ENCODE results near the gene PHACTR1.

DNA sequence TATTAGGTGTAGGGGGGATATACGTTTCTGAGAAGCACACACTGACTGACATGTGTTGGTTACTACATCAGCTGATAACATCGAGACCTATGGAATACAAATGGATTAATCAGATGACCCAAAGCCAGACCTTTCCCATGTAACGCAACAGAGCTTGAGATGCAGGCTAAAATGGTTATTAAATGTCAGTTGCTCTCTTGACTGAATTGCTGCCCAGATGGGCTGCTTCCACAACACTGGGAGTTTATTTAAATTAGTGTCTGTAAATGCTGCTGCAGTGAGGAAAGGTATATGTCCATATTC, 298.8 kb downstream of the PHACTR1 start:
- TF ChIP-seq, protein P1, sequence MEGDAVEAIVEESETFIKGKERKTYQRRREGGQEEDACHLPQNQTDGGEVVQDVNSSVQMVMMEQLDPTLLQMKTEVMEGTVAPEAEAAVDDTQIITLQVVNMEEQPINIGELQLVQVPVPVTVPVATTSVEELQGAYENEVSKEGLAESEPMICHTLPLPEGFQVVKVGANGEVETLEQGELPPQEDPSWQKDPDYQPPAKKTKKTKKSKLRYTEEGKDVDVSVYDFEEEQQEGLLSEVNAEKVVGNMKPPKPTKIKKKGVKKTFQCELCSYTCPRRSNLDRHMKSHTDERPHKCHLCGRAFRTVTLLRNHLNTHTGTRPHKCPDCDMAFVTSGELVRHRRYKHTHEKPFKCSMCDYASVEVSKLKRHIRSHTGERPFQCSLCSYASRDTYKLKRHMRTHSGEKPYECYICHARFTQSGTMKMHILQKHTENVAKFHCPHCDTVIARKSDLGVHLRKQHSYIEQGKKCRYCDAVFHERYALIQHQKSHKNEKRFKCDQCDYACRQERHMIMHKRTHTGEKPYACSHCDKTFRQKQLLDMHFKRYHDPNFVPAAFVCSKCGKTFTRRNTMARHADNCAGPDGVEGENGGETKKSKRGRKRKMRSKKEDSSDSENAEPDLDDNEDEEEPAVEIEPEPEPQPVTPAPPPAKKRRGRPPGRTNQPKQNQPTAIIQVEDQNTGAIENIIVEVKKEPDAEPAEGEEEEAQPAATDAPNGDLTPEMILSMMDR (IDR thresholded peaks at IDR 0.05), result no peak
- TF ChIP-seq MXD4 (CRISPR knock-in tag; IDR thresholded peaks at IDR 0.05; ENCODE audit: borderline replicate concordance), result no peak
- no peak for TF ChIP-seq ZNF512 (CRISPR knock-in tag; IDR thresholded peaks at IDR 0.05; ENCODE audit: borderline replicate concordance)
- no peak for TF ChIP-seq FOXP1 (CRISPR knock-in tag; IDR thresholded peaks at IDR 0.05; ENCODE audit: borderline replicate concordance)
- TF ChIP-seq ZBTB43 (CRISPR knock-in tag; IDR thresholded peaks at IDR 0.05), result no peak
- TF ChIP-seq, protein P2, sequence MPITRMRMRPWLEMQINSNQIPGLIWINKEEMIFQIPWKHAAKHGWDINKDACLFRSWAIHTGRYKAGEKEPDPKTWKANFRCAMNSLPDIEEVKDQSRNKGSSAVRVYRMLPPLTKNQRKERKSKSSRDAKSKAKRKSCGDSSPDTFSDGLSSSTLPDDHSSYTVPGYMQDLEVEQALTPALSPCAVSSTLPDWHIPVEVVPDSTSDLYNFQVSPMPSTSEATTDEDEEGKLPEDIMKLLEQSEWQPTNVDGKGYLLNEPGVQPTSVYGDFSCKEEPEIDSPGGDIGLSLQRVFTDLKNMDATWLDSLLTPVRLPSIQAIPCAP (CRISPR knock-in tag; IDR thresholded peaks at IDR 0.05), result no peak
- TF ChIP-seq, protein P3, sequence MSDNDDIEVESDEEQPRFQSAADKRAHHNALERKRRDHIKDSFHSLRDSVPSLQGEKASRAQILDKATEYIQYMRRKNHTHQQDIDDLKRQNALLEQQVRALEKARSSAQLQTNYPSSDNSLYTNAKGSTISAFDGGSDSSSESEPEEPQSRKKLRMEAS (CRISPR knock-in tag; IDR thresholded peaks at IDR 0.05), result no peak
- no peak for TF ChIP-seq NR3C1 (CRISPR knock-in tag; conservative IDR thresholded peaks at IDR 0.05; ENCODE audit: low read depth)
- TF ChIP-seq GABPB1 (CRISPR knock-in tag; IDR thresholded peaks at IDR 0.05), result no peak
- TF ChIP-seq ZNF138 (CRISPR knock-in tag; conservative IDR thresholded peaks at IDR 0.05), result no peak
- TF ChIP-seq RELA (CRISPR knock-in tag; IDR thresholded peaks at IDR 0.05; ENCODE audit: borderline replicate concordance), result no peak
- no peak for TF ChIP-seq PRDM15 (CRISPR knock-in tag; IDR thresholded peaks at IDR 0.05)
- TF ChIP-seq ZNF219 (CRISPR knock-in tag; IDR thresholded peaks at IDR 0.05; ENCODE audit: borderline replicate concordance), result no peak
- TF ChIP-seq, protein P4, sequence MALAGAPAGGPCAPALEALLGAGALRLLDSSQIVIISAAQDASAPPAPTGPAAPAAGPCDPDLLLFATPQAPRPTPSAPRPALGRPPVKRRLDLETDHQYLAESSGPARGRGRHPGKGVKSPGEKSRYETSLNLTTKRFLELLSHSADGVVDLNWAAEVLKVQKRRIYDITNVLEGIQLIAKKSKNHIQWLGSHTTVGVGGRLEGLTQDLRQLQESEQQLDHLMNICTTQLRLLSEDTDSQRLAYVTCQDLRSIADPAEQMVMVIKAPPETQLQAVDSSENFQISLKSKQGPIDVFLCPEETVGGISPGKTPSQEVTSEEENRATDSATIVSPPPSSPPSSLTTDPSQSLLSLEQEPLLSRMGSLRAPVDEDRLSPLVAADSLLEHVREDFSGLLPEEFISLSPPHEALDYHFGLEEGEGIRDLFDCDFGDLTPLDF (CRISPR knock-in tag; IDR thresholded peaks at IDR 0.05), result no peak

All from WTC11 (cell line).